ENCODE data around the gene COBLL1.
"Not testable (repeated sequence)": the region's sequence is repeated elsewhere in the genome, so short reads cannot be mapped to it uniquely, and the experiment has no call there.

Gene COBLL1

GRCh38 chr2:164761737-164762460 lies 79.7 kb downstream of the COBLL1 start:
- no peak for DNase-seq (ENCODE audit: low read depth)
- TF ChIP-seq CTCF (IDR thresholded peaks at IDR 0.05; ENCODE audit: insufficient read depth, low read depth, low read length, missing control alignments) = no peak
- H3K4me3 ChIP-seq (ENCODE audit: low read depth, low read length) = no peak overlapping the region

- H3K4me3 ChIP-seq (ENCODE audit: low read depth, low read length) = not testable (repeated sequence)
- peak; percentile 79 for DNase-seq (ENCODE audit: low read depth)
Observed at GRCh38 chr2:164761201-164761600, 80.4 kb downstream of the COBLL1 start.

GRCh38 chr2:164760179-164760578 lies 81.4 kb downstream of the COBLL1 start:
- TF ChIP-seq CTCF (IDR thresholded peaks at IDR 0.05; ENCODE audit: insufficient read depth, low read depth, low read length, missing control alignments) = no peak
- H3K4me3 ChIP-seq (ENCODE audit: low read depth, low read length) = no peak overlapping the region
- DNase-seq (ENCODE audit: low read depth) = no peak

GRCh38 chr2:164757934-164758695 lies 83.5 kb downstream of the COBLL1 start:
- no peak overlapping the region for H3K4me3 ChIP-seq (ENCODE audit: low read depth, low read length)
- DNase-seq (ENCODE audit: low read depth) = no peak
- no peak for TF ChIP-seq CTCF (IDR thresholded peaks at IDR 0.05; ENCODE audit: insufficient read depth, low read depth, low read length, missing control alignments)

GRCh38 chr2:164756773-164757172 lies 84.8 kb downstream of the COBLL1 start:
- TF ChIP-seq CTCF (IDR thresholded peaks at IDR 0.05; ENCODE audit: insufficient read depth, low read depth, low read length, missing control alignments) = no peak
- no peak for DNase-seq (ENCODE audit: low read depth)

GRCh38 chr2:164755952-164756351 lies 85.7 kb downstream of the COBLL1 start:
- DNase-seq (ENCODE audit: low read depth) = no peak
- no peak for TF ChIP-seq CTCF (IDR thresholded peaks at IDR 0.05; ENCODE audit: insufficient read depth, low read depth, low read length, missing control alignments)
- no peak overlapping the region for H3K4me3 ChIP-seq (ENCODE audit: low read depth, low read length)

More at GRCh38 chr2:164756773-164757172, 84.8 kb downstream of the COBLL1 start:
- H3K4me3 ChIP-seq (ENCODE audit: low read depth, low read length) = no peak overlapping the region

GRCh38 chr2:164754157-164755093 lies 87.2 kb downstream of the COBLL1 start:
- DNase-seq (ENCODE audit: low read depth) = peak; percentile 20
- TF ChIP-seq CTCF (IDR thresholded peaks at IDR 0.05; ENCODE audit: insufficient read depth, low read depth, low read length, missing control alignments) = no peak
- H3K4me3 ChIP-seq (ENCODE audit: low read depth, low read length) = no peak overlapping the region

Measured in GM12865 (cell line).